AML-193 (cell line): ENCODE measurements around the gene R3HCC1L.

Experiments
- DNase-seq, 2 experiments: peaks; one replicate each; lab custom pipeline; 2025; lab: John Stamatoyannopoulos, UW

Gene R3HCC1L

GRCh38 chr10:98134431-98135221 is at the start of gene R3HCC1L:
Gene R3HCC1L, plus strand, starts transcription at chr10:98134657. Its CDS starts 73,458 bp downstream, at chr10:98208115.
- DNase-seq: peak; percentile 75 to 85

GRCh38 chr10:98085238-98085637 is 49.2 kb upstream of the R3HCC1L start:
- no peak for DNase-seq

DNA sequence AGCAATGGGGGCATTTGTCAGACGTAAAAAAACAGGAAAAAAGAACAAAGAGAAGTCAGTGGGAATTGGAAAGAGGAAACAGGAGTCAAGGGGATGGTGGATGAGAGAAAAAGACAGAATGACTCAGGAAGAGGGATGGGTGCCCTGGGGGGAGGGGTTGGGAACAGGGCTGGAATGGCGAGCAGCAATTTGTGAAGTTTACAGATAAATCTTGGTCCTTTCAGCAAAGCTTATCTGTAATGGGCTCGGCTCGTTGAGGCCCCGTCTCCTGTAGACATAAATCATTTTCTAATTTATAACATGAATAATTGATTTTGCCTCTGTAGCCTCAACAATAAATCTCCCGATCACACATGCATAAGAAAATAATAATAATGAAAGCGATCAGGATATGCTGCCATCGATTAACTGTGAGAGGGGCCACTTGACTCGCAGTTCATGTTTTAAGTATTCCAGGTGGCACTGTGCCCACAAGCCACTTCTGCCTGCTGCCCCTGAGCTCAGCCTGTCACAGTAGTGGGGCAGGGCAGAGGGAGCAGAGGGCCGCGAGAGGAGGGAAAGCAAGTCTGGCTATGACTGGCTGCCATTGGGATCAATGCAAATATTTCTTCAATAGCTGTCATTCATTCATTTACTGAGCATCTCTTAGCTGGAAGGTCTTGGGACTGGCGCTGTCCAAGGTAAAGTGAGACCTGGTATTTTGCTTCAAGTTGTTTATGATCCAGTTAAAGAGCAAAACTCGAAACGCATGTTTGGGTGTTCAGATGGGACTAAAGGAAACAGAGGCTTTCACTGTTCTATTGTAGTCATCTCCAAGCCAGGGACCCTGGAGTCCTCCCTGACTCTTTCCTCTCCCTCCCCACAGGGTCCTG is 47.4 kb upstream of the R3HCC1L start:
- DNase-seq: no peak

GRCh38 chr10:98088186-98088971 is 46.1 kb upstream of the R3HCC1L start:
- no peak for DNase-seq

DNA sequence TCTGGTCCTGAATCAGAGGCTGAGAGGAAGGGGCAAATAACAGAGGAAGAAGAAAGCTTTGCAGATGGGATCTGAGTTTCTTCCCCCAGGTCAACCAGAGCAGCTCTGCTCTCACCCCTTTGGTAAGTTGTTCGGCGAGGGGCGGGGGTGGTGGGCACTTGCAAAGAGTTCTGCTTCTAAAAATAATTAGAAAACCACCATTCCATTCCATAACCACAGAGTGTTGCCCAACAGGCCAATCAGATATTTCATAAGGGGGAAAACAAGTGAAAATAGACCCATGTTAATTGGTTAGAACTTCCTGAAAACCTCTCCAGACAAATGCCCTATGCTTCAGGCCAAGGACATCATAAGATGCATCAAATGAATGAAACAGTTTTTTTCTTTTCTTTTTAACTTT is 43.6 kb upstream of the R3HCC1L start:
- DNase-seq: peak; percentile 29 to 69

DNA sequence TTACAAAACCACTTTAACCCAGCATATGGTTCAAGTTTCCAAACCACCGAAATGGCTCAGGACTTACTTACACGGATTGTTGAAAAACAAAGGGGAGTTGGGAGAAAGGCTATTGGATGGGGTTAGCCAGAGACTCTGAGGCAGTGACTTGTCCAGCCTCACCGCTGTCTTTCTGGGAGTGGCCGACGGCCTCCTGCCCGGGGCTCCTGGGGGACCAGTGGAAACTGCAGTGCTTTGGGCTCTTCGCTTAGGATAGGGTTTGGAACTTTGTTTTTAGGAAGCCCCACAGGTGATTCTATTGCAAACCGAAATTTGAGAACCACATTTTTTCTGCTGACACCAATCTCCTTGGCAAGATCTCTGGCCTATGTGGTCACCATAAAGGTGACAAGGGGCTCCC is 38.1 kb upstream of the R3HCC1L start:
- DNase-seq: no peak

- no peak for DNase-seq
Observed at GRCh38 chr10:98096731-98097130, 37.7 kb upstream of the R3HCC1L start.

- no peak for DNase-seq
Observed at GRCh38 chr10:98097175-98097574, 37.3 kb upstream of the R3HCC1L start.

GRCh38 chr10:98097616-98098015 is 36.8 kb upstream of the R3HCC1L start:
- DNase-seq: no peak

DNA sequence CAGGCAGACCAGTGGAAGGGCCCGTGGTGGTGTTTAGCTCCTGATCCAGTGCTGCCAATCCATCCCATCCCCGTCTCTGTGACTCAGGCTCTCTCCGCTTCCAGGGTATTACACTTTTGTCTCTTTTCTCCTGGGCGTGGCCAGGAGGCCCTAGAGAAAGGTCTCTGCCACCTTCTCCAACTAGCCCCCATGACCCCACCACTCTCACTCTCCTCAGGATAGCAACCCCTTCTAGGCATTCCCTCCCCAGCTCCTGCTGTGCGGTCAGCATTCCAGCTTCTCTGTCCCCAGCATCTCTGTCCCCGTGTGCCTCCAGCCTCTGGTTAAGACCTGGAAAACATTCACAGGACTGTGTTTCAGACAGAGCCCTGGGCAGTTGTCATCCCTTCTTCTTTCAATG is 36.2 kb upstream of the R3HCC1L start:
- no peak for DNase-seq

DNA sequence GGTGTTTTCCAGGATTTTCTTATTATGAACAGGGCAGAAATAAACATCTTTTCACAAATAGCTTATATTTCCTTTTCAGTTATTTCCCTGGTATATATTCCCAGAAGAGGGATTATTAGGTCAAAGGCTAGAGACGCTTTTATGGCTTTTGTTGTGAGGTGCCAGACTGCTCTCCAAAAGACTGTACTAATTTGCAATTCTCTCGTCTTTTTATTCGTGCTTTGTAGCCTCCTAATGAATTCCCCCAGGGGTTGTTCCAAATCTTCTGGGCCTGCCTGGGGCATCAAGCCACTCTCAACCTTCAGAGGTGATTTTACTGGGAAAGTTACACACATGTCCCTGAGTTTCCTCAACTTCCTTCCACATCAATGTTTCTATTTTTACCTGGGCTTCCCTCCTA is 34.0 kb upstream of the R3HCC1L start:
- DNase-seq: no peak

- DNase-seq: no peak
Observed at GRCh38 chr10:98101366-98101765, 33.1 kb upstream of the R3HCC1L start.

DNA sequence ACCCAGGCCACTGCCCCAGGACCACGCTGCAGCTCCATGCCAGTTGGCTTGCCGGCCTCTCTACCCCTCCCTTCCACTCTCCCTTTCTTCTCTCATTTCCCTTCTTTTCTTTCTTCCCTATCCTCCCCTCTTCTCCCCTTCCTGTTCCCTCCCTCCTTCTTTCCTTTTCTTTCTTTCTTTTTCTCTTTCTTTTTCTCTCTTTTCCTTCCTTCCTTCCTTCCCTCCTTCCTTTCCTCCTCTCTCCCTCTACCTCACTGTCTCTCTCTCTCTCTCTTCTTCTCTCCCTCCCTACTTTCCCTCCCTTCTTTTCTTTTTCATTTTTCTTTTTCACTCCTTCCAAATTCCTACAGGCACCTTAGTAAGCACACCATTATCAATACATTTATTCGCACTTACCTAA is 30.3 kb upstream of the R3HCC1L start:
- DNase-seq: no peak

- DNase-seq: no peak
Observed at GRCh38 chr10:98106531-98106930, 27.9 kb upstream of the R3HCC1L start.

GRCh38 chr10:98107644-98108430 is 26.6 kb upstream of the R3HCC1L start:
- no peak for DNase-seq

GRCh38 chr10:98110356-98110755 is 24.1 kb upstream of the R3HCC1L start:
- DNase-seq: no peak

DNA sequence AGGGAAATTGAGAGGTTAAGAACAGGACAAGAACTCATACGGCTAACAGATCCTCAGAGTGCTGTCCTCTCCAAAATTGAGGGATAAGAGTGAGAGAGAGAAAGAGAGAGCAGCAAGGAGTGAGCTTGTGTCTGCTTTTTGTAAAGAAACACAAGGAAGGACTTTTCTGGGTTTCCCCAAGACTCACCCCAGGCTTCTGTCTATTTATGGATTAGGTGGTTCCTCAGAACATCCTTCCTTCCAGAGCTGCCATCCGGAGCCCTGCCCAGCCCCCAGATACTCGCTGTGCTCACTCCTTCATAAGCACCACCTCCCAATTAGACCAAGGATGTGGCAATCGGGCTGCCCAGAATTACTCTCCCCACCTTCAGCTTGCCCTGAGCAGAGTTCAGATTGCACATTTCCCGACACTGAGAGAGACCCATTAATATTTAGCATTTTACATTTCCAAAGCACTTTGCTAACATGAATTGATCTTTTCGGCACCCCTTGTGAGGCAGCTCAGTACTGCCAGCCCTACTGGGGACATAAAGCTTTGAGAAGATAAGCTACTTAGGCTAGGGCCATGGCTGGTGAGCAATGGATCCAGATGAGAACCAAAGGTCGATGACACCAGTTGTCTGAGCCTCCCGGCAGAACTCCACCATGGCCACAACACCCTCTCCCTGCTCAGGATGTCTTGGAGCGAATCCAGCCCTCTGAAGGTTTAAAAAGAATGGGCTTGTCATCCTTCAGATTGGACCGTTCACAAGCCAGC is 19.2 kb upstream of the R3HCC1L start:
- DNase-seq: no peak

GRCh38 chr10:98119891-98120290 is 14.6 kb upstream of the R3HCC1L start:
- no peak for DNase-seq

- no peak for DNase-seq
Observed at GRCh38 chr10:98125940-98126631, 8.4 kb upstream of the R3HCC1L start.

DNA sequence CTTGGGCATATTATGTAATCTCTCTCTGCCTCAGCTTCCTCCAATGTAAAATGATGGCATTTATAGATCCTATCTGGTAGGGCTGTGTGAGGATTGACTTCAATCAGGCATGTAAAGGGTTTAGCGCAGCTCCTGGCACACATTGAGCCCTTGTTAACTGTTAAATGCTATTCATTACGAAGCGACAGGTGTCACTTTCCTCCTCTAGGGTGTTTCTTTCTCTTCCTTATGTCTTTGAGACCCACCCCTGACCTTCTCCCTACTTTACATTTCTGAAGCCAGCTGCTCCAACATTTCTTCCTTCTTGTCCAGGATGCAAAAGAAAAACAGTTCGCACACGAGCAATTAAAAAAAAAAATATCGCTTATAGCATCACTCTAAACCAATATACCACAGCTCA is 5.7 kb upstream of the R3HCC1L start:
- no peak for DNase-seq
